HCT116 (cell line): ENCODE measurements around the gene PDLIM4. TPM values are rescaled to one million over a fixed set of nuclear protein-coding genes. Genes with fewer than 3 reads are reported as not detected.

Source experiments
- ATAC-seq: fragments of 200-7000 bp; cut with Tn5 transposase; 2 replicates; pipeline ENCODE4 v1.9.1; 2020; ENCODE audit warnings: mild to moderate bottlenecking, moderate library complexity
- BruUV-seq: library from RNA; stranded (reverse); fragments of 400-500 nt; replicated peaks from 2 replicates; lab custom pipeline; 2021; lab: Mats Ljungman, UMichigan
- CTCF ChIA-PET: fragments of 300-600 bp; sonication (Branson Sonifier 250); formaldehyde crosslinking; loops from one replicate; lab custom pipeline; 2021; ENCODE audit warnings: antibody characterized with exemption; lab: Charles Lee
- POLR2A ChIA-PET: fragments of 300-600, 350-600 bp; sonication (Branson Sonifier 250); formaldehyde crosslinking; loops from one replicate; lab custom pipeline; 2021; ENCODE audit warnings: antibody characterized with exemption; lab: Charles Lee
- RAD21 ChIA-PET, 2 experiments: fragments of 300-600 bp; sonication (Branson Sonifier 250); formaldehyde crosslinking; loops; one replicate each; lab custom pipeline; 2023; ENCODE audit warnings: low total read pairs in 2 of 2; ENCODE audit not compliant: uncharacterized antibody in 2 of 2, unreplicated experiment in 2 of 2, low non-redundant PET in 1 of 2; lab: Charles Lee
- DNase-seq: peaks from one replicate; pipeline ENCODE4 v3.0.0-alpha.2; 2010; ENCODE audit warnings: low read depth, low spot score
- H2AFZ ChIP-seq: fragments of 200-600 bp; shearing (Covaris generic), sonication (generic); 2 replicates; pipeline ENCODE4 v1.6.1; 2017; ENCODE audit warnings: low read depth, mixed run types, mixed read lengths, antibody characterized with exemption, low read length; ENCODE audit not compliant: poor library complexity, severe bottlenecking
- H3K27ac ChIP-seq: 2 replicates; pipeline ENCODE4 v1.5.1; 2012; ENCODE audit warnings: low read depth, low read length
- H3K27me3 ChIP-seq: fragments of 200-600 bp; sonication (generic); 2 replicates; pipeline ENCODE4 v1.6.1; 2016; ENCODE audit warnings: mixed run types, low read length, mixed read lengths; ENCODE audit not compliant: insufficient read depth
- H3K36me3 ChIP-seq, 2 experiments: fragments of 200-500 bp in 1 of 2; fragments of 200-600 bp in 1 of 2; sonication (Bioruptor generic) in 1 of 2; sonication (generic) in 1 of 2; 2 replicates each; pipeline versions ENCODE4 v1.5.1 to v1.6.1; 2014 to 2016; ENCODE audit warnings: low read length in 2 of 2, inconsistent platforms in 1 of 2, mixed read lengths in 1 of 2, mixed run types in 1 of 2; ENCODE audit not compliant: insufficient read depth in 2 of 2, control insufficient read depth in 1 of 2
- H3K4me1 ChIP-seq, 2 experiments: fragments of 200-600 bp in 1 of 2; sonication (generic) in 1 of 2; 2 replicates each; pipeline versions ENCODE4 v1.5.1 to v1.6.1; 2012 to 2017; ENCODE audit warnings: low read length in 2 of 2, inconsistent platforms in 1 of 2, mild to moderate bottlenecking in 1 of 2, mixed read lengths in 1 of 2, mixed run types in 1 of 2, moderate library complexity in 1 of 2; ENCODE audit not compliant: insufficient read depth in 2 of 2, control insufficient read depth in 1 of 2
- H3K4me2 ChIP-seq: fragments of 200-600 bp; sonication (generic); 2 replicates; pipeline ENCODE4 v1.6.1; 2017; ENCODE audit warnings: mixed run types, low read length, mixed read lengths
- H3K4me3 ChIP-seq, 2 experiments: fragments of 200-600 bp in 1 of 2; sonication (generic) in 1 of 2; replicated peaks in 1 of 2; 2 replicates each; pipeline ENCODE4 v1.5.1; 2011 to 2016; ENCODE audit warnings: low read length in 2 of 2, control low read depth in 1 of 2, low read depth in 1 of 2, mild to moderate bottlenecking in 1 of 2, mixed read lengths in 1 of 2, mixed run types in 1 of 2
- H3K79me2 ChIP-seq: fragments of 200-600 bp; sonication (generic); 2 replicates; pipeline ENCODE4 v1.6.1; 2017; ENCODE audit warnings: mild to moderate bottlenecking, mixed run types, low read length, moderate library complexity, mixed read lengths; ENCODE audit not compliant: insufficient read depth
- H3K9ac ChIP-seq: fragments of 200-600 bp; sonication (generic); 2 replicates; pipeline ENCODE4 v1.6.1; 2016; ENCODE audit warnings: low read length, mixed read lengths
- H3K9me2 ChIP-seq: fragments of 200-600 bp; sonication (generic), shearing (Covaris generic); 2 replicates; pipeline ENCODE4 v1.6.1; 2017; ENCODE audit warnings: mixed run types, mild to moderate bottlenecking, moderate library complexity; ENCODE audit not compliant: insufficient read depth
- H3K9me3 ChIP-seq, 2 experiments: fragments of 200-500 bp in 1 of 2; fragments of 200-600 bp in 1 of 2; sonication (Bioruptor generic) in 1 of 2; sonication (generic) in 1 of 2; 2 replicates each; pipeline ENCODE4 v1.6.1; 2014 to 2017; ENCODE audit warnings: low read length in 2 of 2, mixed read lengths in 2 of 2, inconsistent platforms in 1 of 2, low read depth in 1 of 2, mild to moderate bottlenecking in 1 of 2, mixed run types in 1 of 2, moderate library complexity in 1 of 2; ENCODE audit not compliant: control insufficient read depth in 1 of 2, insufficient read depth in 1 of 2
- H4K20me1 ChIP-seq: fragments of 200-600 bp; sonication (generic), shearing (Covaris generic); 2 replicates; pipeline ENCODE4 v1.6.1; 2017; ENCODE audit warnings: mixed run types, mild to moderate bottlenecking, moderate library complexity; ENCODE audit not compliant: insufficient read depth
- CBX3 ChIP-seq: IDR thresholded peaks from 2 replicates; pipeline ENCODE4 v1.6.1; 2012; ENCODE audit warnings: low read depth
- FOSL1 ChIP-seq: IDR thresholded peaks from 2 replicates; pipeline ENCODE4 v1.6.1; 2012; ENCODE audit warnings: low read depth
- RAD21 ChIP-seq: IDR thresholded peaks from 2 replicates; pipeline ENCODE4 v1.6.1; 2012; ENCODE audit warnings: low read depth, mild to moderate bottlenecking
- SIN3A ChIP-seq: IDR thresholded peaks from 2 replicates; pipeline ENCODE4 v1.6.1; 2012; ENCODE audit warnings: low read depth
- SP1 ChIP-seq: IDR thresholded peaks from 2 replicates; pipeline ENCODE4 v1.6.1; 2012; ENCODE audit warnings: low read depth
- TCF7L2 ChIP-seq: IDR thresholded peaks from 2 replicates; pipeline ENCODE4 v1.7.0; 2011; ENCODE audit warnings: borderline replicate concordance, inconsistent platforms; ENCODE audit not compliant: insufficient read depth, insufficient read length; ENCODE audit errors: extremely low read depth
- ZNF274 ChIP-seq: fragments of 200-500 bp; sonication (Bioruptor generic); IDR thresholded peaks from 2 replicates; pipeline ENCODE4 v1.6.1; 2014; ENCODE audit warnings: mild to moderate bottlenecking, low read depth, low read length, inconsistent platforms
- intact Hi-C: fragments of 100-400 bp; cut with micrococcal nuclease; formaldehyde crosslinking; loops from 2 replicates; pipeline ENCODE4 v1.10.0; 2022
- total RNA-seq: library from RNA; stranded (reverse); gene quantifications from one replicate; pipeline ENCODE4 v1.2.1, GENCODE V29; 2021; ENCODE audit not compliant: unreplicated experiment
- TF ChIP-seq, protein P1 (sequence below): IDR thresholded peaks from 2 replicates; pipeline ENCODE4 v1.6.1; 2011; ENCODE audit warnings: mild to moderate bottlenecking, low read length, moderate library complexity; ENCODE audit not compliant: insufficient replicate concordance; ENCODE audit errors: extremely low read depth
- TF ChIP-seq, protein P2 (sequence below): IDR thresholded peaks from 2 replicates; pipeline ENCODE4 v1.6.1; 2012
- TF ChIP-seq, protein P3 (sequence below), 3 experiments: fragments of 200-600 bp in 1 of 3; sonication (generic) in 1 of 3; IDR thresholded peaks in 2 of 3; conservative IDR thresholded peaks in 1 of 3; 2 replicates each; pipeline ENCODE4 v1.5.1; 2012 to 2017; ENCODE audit warnings: low read depth in 2 of 3, low read length in 2 of 3, antibody characterized with exemption in 1 of 3, borderline replicate concordance in 1 of 3, control low read depth in 1 of 3, mild to moderate bottlenecking in 1 of 3, mixed read lengths in 1 of 3, mixed run types in 1 of 3, moderate library complexity in 1 of 3; ENCODE audit not compliant: insufficient read depth in 1 of 3

The PDLIM4 gene
- total RNA-seq, 1 experiment from 2014 or later, result not detected

DNA sequence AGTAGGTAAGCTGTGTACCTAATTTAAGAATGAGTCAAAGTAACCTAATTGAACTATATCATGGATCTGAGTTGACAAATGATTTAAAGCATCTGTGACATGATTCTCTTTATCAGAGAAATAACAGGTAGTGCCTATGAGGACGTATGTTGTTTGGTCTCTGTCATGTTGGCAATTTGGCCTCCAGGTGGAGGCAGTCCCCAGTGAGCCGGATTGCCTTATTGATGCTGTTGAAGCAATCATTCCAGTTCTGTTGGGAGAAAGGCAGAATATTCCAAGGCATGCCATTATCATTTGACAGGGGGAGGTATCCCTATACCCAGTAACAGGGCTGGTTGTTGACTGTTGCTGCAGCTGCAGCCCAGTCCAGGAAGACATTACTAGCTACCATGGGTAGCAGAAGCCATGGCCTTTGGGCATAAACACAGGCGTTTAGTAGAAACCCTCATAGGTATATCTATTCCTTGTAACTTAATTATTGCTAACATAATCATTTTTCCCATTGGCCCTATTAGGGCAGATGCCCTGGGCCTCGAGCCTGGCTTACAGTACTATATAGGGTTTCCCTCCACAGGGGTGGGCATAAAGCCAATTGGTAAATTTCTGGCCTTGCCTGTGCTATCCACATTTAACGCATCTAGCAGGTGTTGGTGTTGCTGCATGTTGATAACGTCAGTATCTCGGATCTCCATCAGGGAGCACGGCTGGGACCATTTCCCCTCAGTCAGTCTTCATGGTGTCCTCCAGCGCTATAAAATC, 24.5 kb downstream of the PDLIM4 start:
- intact Hi-C loops, result no loop called here
- H3K9me3 ChIP-seq, result no peaks in the 10 kb centered on the region; a peak in 1 of 4 replicates
- no peaks in the 10 kb centered on the region for H3K36me3 ChIP-seq
- ChIA-PET CTCF (no interaction called here), POLR2A (no interaction called here), RAD21 (no interaction called here)
- no peaks in the 10 kb centered on the region for H3K79me2 ChIP-seq
- H3K4me2 ChIP-seq, result no peak overlapping the region
- BruUV-seq, result no TSS peak
- no peak overlapping the region for H3K9ac ChIP-seq
- no peaks in the 10 kb centered on the region for H4K20me1 ChIP-seq
- H3K27me3 ChIP-seq, result no peaks in the 10 kb centered on the region
- ATAC-seq (no peak), DNase-seq (no peak)
- H2AFZ ChIP-seq, result no peak overlapping the region
- H3K4me3 ChIP-seq, result no peak overlapping the region
- peaks cover 0 to 6% of the 10 kb centered on the region in 2 experiments; a peak in 1 of 4 replicates for H3K4me1 ChIP-seq
- H3K27ac ChIP-seq, result no peak overlapping the region
- TF ChIP-seq FOSL1 (no peak), RAD21 (0 out of 2 replicates have a peak, but pooled peaks have one; percentile 21), SP1 (no peak)
- TF ChIP-seq, protein P1, sequence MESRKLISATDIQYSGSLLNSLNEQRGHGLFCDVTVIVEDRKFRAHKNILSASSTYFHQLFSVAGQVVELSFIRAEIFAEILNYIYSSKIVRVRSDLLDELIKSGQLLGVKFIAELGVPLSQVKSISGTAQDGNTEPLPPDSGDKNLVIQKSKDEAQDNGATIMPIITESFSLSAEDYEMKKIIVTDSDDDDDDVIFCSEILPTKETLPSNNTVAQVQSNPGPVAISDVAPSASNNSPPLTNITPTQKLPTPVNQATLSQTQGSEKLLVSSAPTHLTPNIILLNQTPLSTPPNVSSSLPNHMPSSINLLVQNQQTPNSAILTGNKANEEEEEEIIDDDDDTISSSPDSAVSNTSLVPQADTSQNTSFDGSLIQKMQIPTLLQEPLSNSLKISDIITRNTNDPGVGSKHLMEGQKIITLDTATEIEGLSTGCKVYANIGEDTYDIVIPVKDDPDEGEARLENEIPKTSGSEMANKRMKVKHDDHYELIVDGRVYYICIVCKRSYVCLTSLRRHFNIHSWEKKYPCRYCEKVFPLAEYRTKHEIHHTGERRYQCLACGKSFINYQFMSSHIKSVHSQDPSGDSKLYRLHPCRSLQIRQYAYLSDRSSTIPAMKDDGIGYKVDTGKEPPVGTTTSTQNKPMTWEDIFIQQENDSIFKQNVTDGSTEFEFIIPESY, result no peak
- no peaks in the 10 kb centered on the region for H3K9me2 ChIP-seq

DNA sequence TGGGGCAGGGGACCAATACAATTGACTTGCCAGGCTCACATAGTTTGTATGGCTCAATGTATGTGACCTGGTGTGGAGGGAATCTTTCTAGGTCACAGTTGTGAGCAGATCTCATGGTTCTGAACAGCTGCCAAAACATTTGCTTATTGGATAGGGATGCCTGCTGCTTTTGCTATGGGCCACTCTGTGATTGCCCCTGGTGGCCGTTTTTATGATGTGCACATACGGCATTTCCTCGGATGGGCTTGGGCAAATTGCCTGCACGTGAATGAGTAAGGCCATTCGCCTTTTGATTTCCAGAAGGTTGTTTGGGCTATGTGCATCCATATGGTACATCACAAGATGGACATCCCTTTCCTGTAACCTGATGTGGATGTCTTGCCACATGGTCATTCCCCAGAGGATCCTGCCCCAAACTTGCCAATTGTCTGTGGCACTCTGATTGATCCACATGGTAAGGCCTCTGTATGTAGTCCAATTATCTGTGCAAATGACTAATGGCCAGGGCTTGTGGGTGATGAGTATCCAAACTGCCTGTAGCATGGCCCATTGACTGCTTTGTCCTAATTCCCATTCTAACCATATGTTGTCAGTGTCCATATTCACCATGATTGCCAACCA, 26.0 kb downstream of the PDLIM4 start:
- no peak for DNase-seq
- H3K27ac ChIP-seq, result no peak overlapping the region
- POLR2A ChIA-PET, result no interaction called here
- TF ChIP-seq, protein P2, sequence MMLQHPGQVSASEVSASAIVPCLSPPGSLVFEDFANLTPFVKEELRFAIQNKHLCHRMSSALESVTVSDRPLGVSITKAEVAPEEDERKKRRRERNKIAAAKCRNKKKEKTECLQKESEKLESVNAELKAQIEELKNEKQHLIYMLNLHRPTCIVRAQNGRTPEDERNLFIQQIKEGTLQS, result no peak
- TF ChIP-seq SP1 (no peak), CBX3 (no peak), ZNF274 (no peak), RAD21 (peak; percentile 36), TCF7L2 (no peak), SIN3A (no peak)
- TF ChIP-seq, protein P3, sequence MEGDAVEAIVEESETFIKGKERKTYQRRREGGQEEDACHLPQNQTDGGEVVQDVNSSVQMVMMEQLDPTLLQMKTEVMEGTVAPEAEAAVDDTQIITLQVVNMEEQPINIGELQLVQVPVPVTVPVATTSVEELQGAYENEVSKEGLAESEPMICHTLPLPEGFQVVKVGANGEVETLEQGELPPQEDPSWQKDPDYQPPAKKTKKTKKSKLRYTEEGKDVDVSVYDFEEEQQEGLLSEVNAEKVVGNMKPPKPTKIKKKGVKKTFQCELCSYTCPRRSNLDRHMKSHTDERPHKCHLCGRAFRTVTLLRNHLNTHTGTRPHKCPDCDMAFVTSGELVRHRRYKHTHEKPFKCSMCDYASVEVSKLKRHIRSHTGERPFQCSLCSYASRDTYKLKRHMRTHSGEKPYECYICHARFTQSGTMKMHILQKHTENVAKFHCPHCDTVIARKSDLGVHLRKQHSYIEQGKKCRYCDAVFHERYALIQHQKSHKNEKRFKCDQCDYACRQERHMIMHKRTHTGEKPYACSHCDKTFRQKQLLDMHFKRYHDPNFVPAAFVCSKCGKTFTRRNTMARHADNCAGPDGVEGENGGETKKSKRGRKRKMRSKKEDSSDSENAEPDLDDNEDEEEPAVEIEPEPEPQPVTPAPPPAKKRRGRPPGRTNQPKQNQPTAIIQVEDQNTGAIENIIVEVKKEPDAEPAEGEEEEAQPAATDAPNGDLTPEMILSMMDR (IDR thresholded peaks at IDR 0.05 in 2 of 3, conservative IDR thresholded peaks at IDR 0.05 in 1 of 3; ENCODE audit: borderline replicate concordance in 1 of 3, insufficient read depth in 1 of 3, low read depth in 2 of 3, low read length in 2 of 3), result peak; percentile 27 to 66 (median 58); a peak in 5 of 6 replicates
- TF ChIP-seq, protein P1, result no peak

More for the DNA sequence above, 26.0 kb downstream of the PDLIM4 start:
- CTCF ChIA-PET, result no interaction called here
- intact Hi-C loops, result no loop called here
- Histone ChIP-seq H4K20me1 (no peaks in the 10 kb centered on the region), H2AFZ (no peak overlapping the region), H3K27me3 (no peaks in the 10 kb centered on the region), H3K9me2 (no peaks in the 10 kb centered on the region), H3K9ac (no peak overlapping the region), H3K4me2 (no peak overlapping the region), H3K4me1 (peaks cover 0 to 3% of the 10 kb centered on the region in 2 experiments; a peak in 1 of 4 replicates), H3K36me3 (no peaks in the 10 kb centered on the region), H3K9me3 (no peaks in the 10 kb centered on the region; a peak in 1 of 4 replicates), H3K4me3 (no peak overlapping the region), H3K79me2 (no peaks in the 10 kb centered on the region)
- BruUV-seq, result no TSS peak
- RAD21 ChIA-PET, result no interaction called here
- peak; percentile 87 for ATAC-seq
